Stimulated activated CD8-positive, alpha-beta memory T cell treated with anti-CD3 and anti-CD28 coated beads, Interleukin-4, amount 100 ng/mL, for 4 hours (primary cell): ENCODE measurements around the gene ESPN.
"Not testable (repeated sequence)": the region's sequence is repeated elsewhere in the genome, so short reads cannot be mapped to it uniquely, and the experiment has no call there.

Experiments used
- DNase-seq, 2 donors: peaks; one replicate each; pipeline ENCODE4 v3.0.0-alpha.2; 2020; ENCODE audit warnings: low read depth in 2 of 2, low spot score in 1 of 2

ESPN gene

DNA sequence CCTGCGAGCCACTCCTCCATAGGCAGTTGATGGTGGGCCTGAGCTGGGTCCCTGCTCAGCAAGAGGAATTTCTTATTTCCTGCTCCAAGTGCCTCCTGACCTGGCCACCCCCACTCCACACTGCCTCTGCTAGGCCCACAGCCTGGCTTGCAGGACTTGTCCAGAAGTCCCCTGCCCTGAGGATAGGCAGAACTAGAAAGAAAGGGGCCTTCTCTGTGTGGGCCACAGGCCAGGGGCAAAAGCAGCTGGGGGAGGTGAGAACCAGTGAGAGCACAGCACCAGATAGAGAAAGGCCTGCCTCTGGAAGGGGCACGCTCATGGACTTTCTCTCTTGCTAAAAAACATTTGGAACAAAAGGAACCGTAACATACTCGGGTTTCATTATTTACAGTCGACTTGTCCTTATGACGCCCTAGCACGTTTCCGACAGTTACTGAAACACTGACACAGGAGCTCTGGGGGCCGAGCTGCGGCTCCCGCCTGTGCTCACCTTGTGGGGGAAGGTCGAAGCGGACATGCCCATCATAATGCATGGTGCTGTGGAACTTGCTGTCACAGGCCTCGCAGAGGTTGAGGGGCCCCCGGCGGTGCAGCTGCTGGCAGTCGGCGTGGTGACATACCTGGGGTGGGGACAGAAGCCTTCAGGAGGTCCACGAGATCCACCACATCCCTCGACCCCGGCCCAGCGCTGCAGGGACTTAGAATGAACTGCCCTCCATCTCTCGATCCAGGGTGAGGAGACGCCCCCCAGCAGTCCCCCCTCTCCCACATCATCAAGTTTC is 52.7 kb downstream of the ESPN start:
- DNase-seq: no peak

DNA sequence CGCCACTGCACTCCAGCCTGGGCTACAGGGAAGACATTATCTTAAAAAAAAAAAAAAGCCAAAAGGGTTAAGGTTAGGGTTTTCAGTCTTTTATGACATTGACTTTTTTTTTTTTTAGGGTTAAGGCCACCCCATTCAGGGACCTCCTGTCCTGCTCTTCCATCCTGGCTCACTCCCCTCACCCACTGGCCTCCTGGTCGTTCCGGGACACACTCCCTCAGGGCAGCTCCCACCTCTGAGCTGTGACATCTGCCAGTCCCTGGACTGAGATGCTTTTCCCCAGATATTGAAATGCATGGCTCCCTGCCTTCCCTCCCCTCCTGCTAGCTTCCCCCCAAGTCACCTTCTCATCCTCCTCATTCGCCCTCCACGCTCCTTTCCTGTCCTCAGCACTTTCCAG is 57.2 kb downstream of the ESPN start:
- no peak for DNase-seq

DNA sequence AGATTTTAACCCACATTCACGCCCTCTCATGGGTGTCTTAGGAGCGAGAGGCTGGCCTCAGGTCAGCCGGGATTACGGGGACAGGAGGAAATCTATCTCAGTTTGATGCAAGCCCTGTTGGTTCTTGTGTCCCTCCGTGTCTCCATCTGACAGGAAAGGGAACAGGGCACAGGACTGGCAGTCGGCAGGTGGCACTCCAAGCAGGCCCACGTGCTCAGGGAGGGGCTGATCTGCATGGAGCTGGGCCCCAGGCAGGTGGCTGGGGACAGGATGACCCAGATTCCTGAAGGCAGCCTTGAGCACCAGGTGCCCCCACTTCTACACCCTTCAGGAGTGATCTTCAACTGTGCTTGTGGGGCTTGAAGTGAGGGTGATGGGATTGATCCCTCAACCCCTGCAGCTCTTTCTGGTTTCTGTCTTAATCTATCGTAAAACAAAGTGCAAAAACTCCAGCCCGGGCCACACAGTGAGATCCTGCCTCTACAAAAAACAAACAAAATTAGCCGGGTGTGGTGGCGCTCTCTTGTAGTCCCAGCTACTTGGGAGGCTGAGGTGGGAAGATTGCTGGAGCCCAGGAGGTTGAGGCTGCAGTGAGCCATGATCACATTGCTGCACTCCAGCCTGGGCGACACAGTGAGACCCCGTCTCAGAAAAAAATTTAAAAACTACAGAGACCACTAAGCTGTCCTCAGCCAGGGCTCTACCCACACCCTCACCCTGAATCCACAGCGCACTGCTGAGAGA is 58.6 kb downstream of the ESPN start:
- DNase-seq: no peak

DNA sequence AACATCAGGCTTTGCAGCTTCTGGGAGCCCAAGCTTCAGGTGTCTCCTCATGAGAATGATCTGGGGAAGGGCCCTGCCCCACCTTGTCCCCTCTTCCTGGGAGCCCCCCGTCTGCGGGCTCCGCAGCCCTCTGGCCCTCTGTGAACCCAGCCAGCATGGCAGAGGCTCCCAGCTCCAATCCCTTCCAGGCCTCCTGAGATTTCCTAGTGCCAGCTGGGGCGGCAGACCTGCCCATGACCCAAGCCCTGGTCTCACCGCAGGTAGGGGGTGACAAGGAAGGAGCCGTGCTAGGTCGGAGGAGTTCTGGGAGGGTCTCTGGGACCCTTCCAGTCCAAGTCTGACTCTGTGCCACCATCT is 59.2 kb downstream of the ESPN start:
- DNase-seq: no peak

DNA sequence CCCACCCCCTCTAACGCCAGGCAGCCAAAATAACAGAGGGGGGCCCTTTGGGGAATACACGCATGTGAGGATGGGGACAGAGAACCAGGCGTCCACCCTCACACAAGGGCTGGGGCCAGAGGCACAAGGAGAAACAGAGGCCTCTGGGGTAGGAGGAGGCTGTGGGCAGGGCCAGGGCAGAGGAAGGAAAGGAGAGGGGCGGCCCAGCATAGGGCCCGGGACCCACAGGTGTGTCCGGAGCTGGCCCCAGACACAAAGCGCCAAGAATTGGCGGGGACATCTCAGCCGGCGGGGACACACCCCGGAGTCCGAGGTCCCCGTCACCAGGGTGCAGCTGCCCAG is 60.2 kb downstream of the ESPN start:
- no peak for DNase-seq

DNA sequence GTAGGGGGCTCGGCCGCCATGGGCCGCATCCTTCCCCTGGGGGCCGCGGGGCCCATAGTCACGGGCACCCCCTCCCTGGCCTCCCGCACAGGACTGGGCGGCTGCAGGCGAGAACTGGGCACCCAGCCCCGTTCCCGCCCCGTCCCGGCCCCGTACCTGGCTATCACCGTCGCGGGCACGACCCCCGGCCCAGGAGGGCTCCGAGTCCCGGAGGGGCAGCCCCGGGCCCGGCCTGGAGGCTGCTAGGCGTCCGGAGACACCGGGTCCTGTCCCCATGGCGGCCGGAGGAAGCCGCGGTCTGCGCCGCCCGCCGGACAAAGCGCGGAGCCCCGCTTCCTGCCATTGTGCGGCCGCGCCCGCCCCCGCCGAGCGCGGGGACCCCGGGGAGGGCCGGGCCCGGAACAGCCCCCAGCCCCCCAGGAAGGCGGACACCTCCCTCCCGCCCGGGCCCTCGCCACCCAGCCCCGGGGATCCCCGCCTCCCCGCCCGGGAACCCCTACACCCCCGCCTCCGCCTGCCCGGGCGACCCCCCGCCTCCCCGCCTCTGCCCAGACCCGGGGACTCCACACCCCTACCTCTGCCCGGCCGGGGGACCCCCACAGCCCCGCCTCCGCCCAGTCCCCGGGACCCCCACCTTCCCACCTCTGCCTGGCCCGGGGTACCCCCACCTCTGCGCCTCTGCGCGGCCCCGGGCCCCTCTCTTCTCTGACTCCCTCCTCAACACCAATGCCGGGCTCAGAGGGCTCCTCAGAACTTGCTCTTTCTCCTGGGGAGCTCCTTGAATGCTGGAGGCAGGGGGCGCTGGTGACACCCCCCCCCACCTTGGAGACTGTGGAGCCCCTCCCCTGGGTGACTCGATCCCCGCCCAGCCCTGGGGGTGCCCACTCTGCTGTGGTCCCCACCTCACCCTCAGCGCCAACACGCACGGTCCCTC is 60.9 kb downstream of the ESPN start:
- no peak for DNase-seq

DNA sequence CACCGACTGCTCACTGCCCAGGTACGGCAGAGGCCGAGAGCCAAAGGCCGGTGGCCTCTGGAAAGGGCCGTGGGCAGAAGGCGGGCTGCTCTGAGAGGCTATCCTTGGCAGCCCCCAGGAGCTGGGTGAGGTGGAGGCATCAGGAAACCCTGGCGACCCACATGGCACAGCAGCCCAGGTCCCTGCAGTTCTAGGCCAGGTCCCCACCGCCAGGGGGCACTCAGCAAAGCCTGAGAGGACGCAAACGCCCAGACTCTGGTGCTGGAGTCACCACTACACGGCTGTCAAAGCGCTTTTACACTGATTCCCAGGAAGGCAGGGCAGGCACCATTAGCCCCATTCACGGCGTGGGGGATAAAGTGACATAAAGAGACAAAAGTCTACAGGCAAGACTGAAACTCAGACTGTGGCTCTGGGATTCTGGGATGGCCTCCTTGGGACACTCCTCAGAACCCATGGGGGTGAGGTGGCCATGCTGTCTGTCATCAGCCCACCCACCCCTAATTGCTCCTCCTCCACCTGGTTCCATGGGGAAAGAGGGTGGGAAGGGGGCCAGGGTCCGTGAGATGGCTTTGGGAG is 61.9 kb downstream of the ESPN start:
- peak; percentile 62 to 86 for DNase-seq

DNA sequence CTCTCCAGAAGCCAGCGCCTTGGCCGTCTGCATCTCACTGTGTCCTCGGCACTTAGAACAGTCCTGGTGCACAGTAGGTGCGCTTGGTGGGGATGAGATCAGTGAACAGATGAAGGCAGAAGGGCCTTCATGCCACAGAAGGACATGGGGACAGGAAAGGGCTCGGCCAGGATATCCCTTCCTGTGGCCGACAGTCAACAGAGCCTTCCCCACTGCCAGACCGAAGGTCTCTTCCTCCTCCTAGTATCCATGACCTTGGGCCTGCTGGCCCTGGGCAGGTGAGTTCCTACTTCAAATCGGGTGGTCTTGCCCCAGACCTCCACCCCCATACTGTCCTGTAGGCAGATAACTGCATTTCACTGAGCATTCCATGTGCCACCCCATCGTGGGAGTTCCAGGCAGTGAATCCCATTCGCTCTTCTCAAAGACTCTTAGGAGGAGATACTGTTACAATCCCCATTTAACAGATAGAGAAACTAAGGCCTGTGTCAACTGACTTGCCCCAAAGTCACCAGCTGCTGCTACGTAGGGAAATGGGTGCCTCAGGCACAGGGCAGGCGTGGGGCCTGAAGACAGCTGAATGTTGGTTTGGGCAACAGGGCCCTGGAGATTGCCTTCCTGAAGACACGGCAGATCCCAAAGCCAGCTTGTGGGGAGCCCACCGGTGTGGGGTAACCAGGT is 63.4 kb downstream of the ESPN start:
- no peak for DNase-seq

DNA sequence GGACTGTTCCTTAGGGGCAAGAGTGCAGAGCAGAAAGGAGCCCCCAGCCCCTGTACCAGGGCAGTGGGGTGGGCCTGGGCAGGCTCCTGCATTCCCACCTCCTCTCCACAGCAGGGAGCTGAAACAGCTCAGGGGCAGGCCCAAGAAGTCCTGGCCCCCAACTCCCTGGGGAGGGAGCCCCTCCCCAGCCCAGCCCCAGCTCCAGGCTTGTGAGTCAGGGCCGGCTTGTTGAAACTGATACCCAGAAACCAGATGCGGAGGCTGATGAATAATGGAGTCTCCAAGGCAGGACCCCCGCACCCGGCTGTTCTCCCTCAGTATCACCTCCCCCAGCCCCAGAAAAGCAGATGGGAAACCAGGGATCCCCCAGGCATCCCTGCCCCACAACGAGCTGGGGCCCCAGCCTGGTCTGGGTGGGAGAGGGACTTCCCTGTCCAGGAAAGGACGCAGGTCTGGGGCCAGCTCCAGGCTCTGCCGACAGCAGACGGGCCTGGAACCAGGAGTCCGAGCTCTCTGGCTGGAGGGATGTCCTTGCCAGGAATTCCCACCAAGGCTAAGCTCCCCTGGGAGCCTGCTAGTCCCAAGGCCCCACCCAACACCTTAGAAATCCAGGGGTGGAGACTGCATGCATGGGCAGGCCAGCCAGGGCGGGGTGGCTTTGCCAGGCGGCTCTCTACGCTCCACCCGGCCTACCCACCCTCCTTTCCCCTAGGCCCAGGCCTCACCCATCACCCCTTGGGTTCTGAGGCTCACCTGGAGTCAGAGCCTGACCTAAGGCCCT is 64.2 kb downstream of the ESPN start:
- DNase-seq: no peak

DNA sequence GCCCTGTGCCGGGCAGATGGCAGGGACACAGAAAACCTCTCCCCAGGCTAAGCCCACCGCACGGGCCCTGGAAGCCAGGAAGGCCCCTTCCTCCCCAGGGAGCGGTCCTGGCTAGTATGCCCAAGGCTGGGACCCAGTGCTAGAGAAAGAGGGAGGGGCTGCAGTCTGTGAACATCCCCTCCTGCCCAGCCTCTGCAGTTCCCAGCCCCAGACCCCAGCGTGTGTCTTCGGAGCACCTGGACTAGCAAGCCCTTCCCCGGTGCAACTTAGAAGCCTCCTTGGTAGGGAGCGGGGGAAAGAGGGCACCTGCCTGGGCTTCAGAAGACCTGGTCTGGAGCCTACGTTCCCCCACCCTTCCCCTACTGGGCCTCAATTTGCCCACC is 64.8 kb downstream of the ESPN start:
- no peak for DNase-seq

DNA sequence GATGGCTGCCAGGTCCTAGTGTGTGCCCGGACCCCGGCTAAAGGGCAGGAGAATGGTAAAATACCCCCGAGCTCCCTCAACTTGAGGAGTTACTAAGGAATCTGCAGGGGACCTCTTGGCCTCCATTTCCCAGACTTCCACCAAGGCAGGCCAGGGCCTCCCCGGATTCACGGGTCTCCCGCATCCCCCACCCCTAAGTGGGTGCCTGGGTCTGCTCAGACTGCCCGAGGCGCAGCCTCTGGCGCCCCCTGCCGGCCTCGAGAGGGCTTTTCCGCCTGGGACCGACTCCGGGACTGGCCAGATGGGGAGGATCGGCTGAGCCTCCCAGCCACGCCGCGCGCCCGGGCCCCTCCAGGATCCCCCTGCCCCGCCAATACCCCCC is 65.2 kb downstream of the ESPN start:
- DNase-seq: peak; percentile 45 to 56

DNA sequence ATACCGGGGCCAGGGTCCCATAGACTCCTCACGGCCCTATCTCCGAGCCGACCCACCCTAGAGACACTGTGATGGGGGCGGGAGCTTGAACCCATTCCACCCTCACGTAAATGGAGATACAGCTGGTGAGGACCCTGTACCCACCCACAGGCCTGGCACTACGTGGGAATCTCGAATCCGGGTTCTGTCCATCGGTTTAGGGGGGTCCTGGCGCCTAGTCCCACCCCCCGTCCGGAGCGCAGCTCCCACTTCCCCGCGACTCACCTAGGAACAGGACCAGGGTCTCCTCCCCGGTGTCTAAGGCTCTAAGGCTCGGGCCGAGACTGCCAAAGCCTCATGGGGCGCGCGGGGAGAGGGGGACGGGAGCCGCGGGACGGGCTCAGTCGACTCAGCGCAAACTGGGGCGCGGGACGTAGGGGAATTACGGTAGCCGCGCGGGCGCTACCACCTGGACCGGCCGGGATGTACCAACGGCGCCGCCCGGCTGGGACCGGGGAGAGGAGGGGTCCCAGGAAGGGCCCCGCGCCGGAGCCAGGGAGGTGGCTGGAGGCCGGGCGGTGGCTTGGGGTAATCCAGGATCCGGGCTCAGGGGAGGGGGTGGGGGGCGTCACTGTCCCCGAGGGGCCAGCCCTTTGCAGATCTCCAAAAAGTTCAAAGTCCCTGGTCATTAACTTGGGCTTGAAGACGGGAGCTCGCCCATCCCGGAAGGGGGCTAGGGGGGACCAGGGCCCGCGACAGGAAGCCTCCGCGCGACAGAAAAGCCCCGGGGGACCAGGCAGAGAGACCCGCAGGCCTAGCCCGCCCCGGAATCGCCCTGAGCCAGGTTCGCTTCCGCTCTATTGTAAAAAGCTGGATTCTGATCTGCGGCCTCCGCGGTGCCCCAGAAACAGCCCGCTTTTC is 65.9 kb downstream of the ESPN start:
- DNase-seq: no peak

DNA sequence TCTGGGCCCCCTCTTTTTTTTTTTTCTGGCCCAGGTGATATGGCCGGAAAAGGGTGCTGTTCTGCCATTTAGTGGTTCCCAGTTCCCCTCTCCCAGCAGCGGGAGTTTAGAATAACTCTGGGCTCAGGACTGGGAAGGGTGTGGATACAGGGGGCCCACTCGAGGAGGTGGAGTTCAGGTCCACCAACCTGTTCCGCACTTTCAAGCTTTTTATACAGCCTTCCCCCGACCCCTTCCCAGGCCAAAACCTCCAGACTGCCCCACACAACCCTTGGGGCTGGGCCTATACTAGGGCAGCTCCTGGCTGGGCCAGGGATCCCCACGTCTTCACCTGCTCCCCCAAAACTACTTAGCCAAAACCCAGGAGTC is 66.5 kb downstream of the ESPN start:
- DNase-seq: no peak

DNA sequence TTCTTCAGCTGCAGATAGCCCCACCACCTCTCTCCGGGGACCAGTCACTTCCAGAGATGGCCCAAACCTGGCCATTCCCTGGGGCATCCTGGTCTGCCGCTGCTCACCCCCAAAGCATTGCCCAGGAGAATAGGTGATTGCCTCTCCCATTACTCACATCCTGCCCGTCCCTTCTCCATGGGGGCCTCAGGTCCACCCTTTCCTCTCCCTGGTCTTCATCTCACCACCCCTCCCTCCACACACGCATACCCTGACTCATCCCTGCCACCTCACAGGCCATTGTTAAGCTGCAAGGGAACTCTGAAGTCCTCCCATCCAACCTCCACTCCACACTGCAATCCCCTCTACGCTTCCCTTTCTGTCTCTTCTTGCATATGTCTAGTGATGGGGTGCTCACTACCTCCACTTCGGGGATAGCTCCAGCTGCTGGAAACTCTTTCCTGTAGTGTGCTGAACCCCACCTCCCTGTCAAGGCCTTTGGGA is 66.9 kb downstream of the ESPN start, which contains the start of gene PLEKHG5:
TSS of gene PLEKHG5 (minus strand) at position 188 of the 483 bp plus-strand sequence. CDS start 14,096 bp downstream, outside the sequence.
- no peak for DNase-seq

DNA sequence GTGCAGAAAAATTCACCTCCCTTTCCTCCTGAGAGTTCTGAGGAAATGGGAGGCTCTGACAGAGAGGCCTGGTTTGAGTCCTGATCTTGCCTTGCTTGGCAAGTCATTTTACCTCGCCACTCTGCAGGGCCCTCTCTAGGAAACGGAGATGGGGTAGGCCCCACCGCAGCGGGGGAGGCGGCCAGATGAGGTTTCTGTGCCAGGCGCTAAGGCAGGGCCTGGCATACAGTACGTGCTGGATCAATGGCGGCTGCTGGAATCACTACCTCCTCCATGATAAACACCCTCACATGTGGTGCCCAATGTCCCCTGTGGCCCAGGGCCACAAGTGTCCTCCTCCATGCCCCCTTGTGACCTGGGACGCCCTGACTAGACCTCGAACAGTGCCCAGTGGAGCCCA is 67.4 kb downstream of the ESPN start:
- DNase-seq: no peak

DNA sequence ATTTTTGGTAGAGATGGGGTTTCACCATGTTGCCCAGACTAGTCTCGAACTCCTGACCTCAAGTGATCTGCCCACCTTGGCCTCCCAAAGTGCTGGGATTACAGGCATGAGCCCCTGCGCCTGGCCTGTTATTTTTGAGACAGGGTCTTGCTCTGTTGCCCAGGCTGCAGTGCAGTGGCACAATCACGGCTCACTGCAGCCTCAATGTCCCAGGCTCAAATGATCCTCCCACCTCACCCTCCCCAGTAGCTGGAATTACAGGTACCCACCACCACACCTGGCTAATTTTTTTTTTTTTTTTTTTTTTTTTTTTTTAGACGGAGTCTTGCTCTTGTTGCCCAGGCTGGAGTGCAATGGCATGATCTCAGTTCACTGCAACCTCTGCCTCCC is 69.3 kb downstream of the ESPN start:
- not testable (repeated sequence) for DNase-seq

DNA sequence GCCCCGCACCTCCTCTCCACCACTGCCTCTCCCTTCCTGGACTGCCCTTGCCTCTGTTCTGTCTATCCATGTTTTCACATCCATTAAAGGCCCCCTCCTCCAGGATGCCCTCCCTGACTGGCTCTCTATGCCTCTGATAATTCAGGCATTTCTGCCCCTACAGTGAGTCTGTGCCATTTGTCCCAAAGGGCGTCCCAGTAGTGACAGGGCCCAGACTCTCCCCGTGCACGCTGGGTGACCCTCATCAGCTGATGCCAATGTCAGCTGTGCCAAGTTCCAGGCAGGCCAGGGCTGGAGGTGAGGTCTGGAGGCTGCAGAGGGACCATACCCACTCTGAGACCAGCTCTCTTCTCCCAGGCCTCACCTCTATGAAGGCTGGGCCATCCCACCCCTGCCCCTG is 70.1 kb downstream of the ESPN start:
- no peak for DNase-seq

DNA sequence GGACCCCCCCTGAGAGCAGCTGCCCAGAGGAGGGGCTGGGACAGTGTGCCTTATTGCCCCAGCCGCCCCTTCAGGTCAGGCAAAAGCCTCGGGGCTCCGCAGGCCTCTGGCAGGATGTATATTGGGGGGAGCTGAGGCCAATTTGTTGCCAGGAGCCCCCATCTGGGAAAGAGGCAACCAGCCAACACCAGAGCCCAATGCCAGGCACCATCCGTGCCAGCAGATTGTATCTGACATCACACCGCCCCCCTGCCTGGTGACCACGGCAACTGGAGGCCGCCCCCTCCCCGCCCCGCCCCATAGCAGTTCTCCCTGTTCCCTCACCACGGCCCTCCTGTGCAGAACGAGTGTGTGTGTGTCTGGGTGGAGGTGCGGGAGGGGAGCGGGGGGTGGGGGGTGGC is 70.5 kb downstream of the ESPN start:
- no peak for DNase-seq
